GM21825 (cell line): ENCODE data around the gene TNFRSF8.

Experiments
- ATAC-seq: cut with Tn5 transposase; IDR thresholded peaks from one replicate; pipeline ENCODE4 v1.9.1; 2021; ENCODE audit warnings: mild to moderate bottlenecking, moderate library complexity; ENCODE audit not compliant: unreplicated experiment

Gene TNFRSF8

GRCh38 chr1:12113433-12114339 lies 50.6 kb downstream of the TNFRSF8 start:
- no peak for ATAC-seq

- no peak for ATAC-seq
Observed at GRCh38 chr1:12114340-12114683, 51.2 kb downstream of the TNFRSF8 start.

- ATAC-seq, result no peak
Observed at GRCh38 chr1:12114916-12115315, 51.8 kb downstream of the TNFRSF8 start.

GRCh38 chr1:12121212-12122003 lies 58.3 kb downstream of the TNFRSF8 start:
- no peak for ATAC-seq

- no peak for ATAC-seq
Observed at GRCh38 chr1:12123172-12123571, 60.1 kb downstream of the TNFRSF8 start.

- ATAC-seq, result no peak
Observed at GRCh38 chr1:12124693-12125421, 61.8 kb downstream of the TNFRSF8 start.

GRCh38 chr1:12125422-12126355 lies 62.6 kb downstream of the TNFRSF8 start:
- ATAC-seq, result no peak

- no peak for ATAC-seq
Observed at GRCh38 chr1:12126781-12127180, 63.7 kb downstream of the TNFRSF8 start.

- ATAC-seq, result no peak
Observed at GRCh38 chr1:12127206-12127810, 64.2 kb downstream of the TNFRSF8 start.

GRCh38 chr1:12128120-12128519 lies 65.0 kb downstream of the TNFRSF8 start:
- ATAC-seq, result no peak

- no peak for ATAC-seq
Observed at GRCh38 chr1:12129624-12130023, 66.5 kb downstream of the TNFRSF8 start.

- ATAC-seq, result no peak
Observed at GRCh38 chr1:12130466-12131130, 67.5 kb downstream of the TNFRSF8 start.

GRCh38 chr1:12132078-12132477 lies 69.0 kb downstream of the TNFRSF8 start:
- no peak for ATAC-seq

- no peak for ATAC-seq
Observed at GRCh38 chr1:12134716-12135115, 71.6 kb downstream of the TNFRSF8 start.

- ATAC-seq, result no peak
Observed at GRCh38 chr1:12135612-12136011, 72.5 kb downstream of the TNFRSF8 start.

- no peak for ATAC-seq
Observed at GRCh38 chr1:12136916-12137610, 74.0 kb downstream of the TNFRSF8 start.

GRCh38 chr1:12138196-12139168 lies 75.4 kb downstream of the TNFRSF8 start:
- no peak for ATAC-seq

- ATAC-seq, result no peak
Observed at GRCh38 chr1:12140016-12140415, 76.9 kb downstream of the TNFRSF8 start.
